ENCODE measurements around the gene ARHGAP6.

Gene ARHGAP6

DNA sequence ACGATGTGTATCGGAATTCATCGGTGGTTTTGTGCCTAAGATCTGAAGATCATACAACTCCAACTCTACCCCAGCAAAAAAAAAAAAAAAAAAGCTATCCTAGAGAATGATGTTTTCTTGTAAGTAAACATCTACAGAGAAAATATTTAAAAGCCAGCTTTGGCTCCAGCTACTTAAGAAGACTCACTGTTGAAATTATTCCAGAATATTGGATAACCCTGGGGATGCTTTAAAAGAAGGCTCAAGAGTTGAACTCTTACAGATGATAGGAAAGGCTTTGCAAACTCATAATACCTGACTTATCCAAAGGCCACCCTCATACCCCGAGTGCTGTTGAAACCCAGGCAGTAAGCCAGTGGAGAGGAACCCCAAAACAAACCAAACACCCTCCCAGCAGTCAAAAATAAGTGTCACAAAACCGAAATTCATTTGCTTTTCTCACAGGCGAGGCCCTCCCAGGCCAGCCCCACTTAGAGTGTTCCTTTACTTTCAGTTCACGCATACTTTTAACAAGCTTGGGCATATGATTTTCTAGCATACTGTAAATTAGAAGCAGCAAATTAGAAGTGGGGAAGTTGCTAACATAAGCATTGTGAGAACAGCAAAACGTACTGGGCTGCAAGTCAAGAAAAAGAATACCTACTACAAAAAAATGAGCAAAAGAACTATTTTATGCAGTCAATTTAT lies 375.2 kb downstream of the ARHGAP6 start:
- no peaks in the 10 kb centered on the region for H3K27me3 ChIP-seq (ENCODE audit: control insufficient read depth in 3 of 3, insufficient read depth in 3 of 3, low read depth in 1 of 3, low read length in 3 of 3)
- H2AFZ ChIP-seq (ENCODE audit: low read length): no peak overlapping the region
- no peak overlapping the region for H3K18ac ChIP-seq (ENCODE audit: low read length)
- H2BK5ac ChIP-seq (ENCODE audit: low read length): no peak overlapping the region
- no peak overlapping the region for H4K8ac ChIP-seq (ENCODE audit: low read depth, low read length)
- no peak overlapping the region for H4K91ac ChIP-seq (ENCODE audit: low read depth, low read length, poor library complexity)
- no peak overlapping the region for H3K4ac ChIP-seq (ENCODE audit: low read length)
- H3K4me2 ChIP-seq (ENCODE audit: insufficient read depth, low read length, poor library complexity, severe bottlenecking): no peak overlapping the region
- no CpG with 5 or more reads among the region's 8 CpGs for WGBS, 2 donors (ENCODE audit: extremely low coverage in 2 of 2, insufficient read length in 2 of 2, insufficient replicate concordance in 1 of 2)
- no peak overlapping the region for H3K23ac ChIP-seq (ENCODE audit: low read depth, low read length, poor library complexity)
- no peak overlapping the region for H2BK120ac ChIP-seq (ENCODE audit: low read depth, low read length)
- H2BK15ac ChIP-seq (ENCODE audit: low read length): no peak overlapping the region
- peaks cover 0 to 3% of the 10 kb centered on the region in 2 donors for H3K4me1 ChIP-seq (ENCODE audit: control insufficient read depth in 2 of 2, insufficient read depth in 1 of 2, low read depth in 1 of 2, low read length in 2 of 2)
- no peaks in the 10 kb centered on the region for H3K36me3 ChIP-seq (replicated peaks in 1 of 2; ENCODE audit: control insufficient read depth in 2 of 2, insufficient read depth in 2 of 2, low read length in 2 of 2)
- no peaks in the 10 kb centered on the region for H3K79me1 ChIP-seq (ENCODE audit: low read depth, low read length)
- DNase-seq (ENCODE audit: low spot score): no peak
- H2AK5ac ChIP-seq (ENCODE audit: low read depth, low read length): no peak overlapping the region
- H2BK12ac ChIP-seq (ENCODE audit: low read length): no peak overlapping the region
- H3K4me3 ChIP-seq (ENCODE audit: low read length in 2 of 2): no peak overlapping the region
- no peak overlapping the region for H3K14ac ChIP-seq (ENCODE audit: low read length)
- no peak overlapping the region for H3K27ac ChIP-seq (replicated peaks; ENCODE audit: low read length)
- no peaks in the 10 kb centered on the region for H3K9me3 ChIP-seq (replicated peaks in 1 of 2; ENCODE audit: control insufficient read depth in 2 of 2, insufficient read depth in 1 of 2, low read depth in 1 of 2, low read length in 2 of 2)
- H3K9ac ChIP-seq (ENCODE audit: low read depth, low read length, poor library complexity): no peak overlapping the region

DNA sequence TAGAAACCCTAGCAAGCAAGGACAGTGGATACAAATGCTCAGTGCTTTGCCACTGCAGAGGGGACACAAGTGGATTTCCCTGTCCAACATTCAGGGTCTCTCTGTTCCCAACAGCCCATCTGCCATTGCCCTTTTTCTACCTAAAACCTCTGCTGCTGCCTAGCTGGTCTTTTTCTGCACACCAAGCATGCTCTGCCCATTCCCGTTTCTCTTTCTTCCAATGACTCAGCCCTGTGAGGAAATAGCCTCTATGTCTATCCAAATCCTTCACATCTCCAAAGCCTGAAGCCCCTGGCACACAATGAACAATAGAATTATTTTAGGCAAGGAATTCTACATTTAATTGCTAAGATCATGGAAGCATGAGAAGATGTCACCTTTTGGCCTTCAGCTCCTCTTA lies 378.2 kb downstream of the ARHGAP6 start:
- Histone ChIP-seq H3K4me2 (ENCODE audit: insufficient read depth, low read length, poor library complexity, severe bottlenecking) (no peak overlapping the region), H3K4ac (ENCODE audit: low read length) (no peak overlapping the region), H2BK5ac (ENCODE audit: low read length) (no peak overlapping the region), H3K23ac (ENCODE audit: low read depth, low read length, poor library complexity) (no peak overlapping the region), H4K91ac (ENCODE audit: low read depth, low read length, poor library complexity) (no peak overlapping the region), H3K9ac (ENCODE audit: low read depth, low read length, poor library complexity) (no peak overlapping the region), H3K27ac (replicated peaks; ENCODE audit: low read length) (no peak overlapping the region), H3K14ac (ENCODE audit: low read length) (no peak overlapping the region), H3K4me1 (ENCODE audit: control insufficient read depth in 2 of 2, insufficient read depth in 1 of 2, low read depth in 1 of 2, low read length in 2 of 2) (no peaks in the 10 kb centered on the region), H2BK120ac (ENCODE audit: low read depth, low read length) (no peak overlapping the region), H2BK12ac (ENCODE audit: low read length) (no peak overlapping the region), H3K18ac (ENCODE audit: low read length) (no peak overlapping the region), H3K79me1 (ENCODE audit: low read depth, low read length) (no peaks in the 10 kb centered on the region), H2AFZ (ENCODE audit: low read length) (no peak overlapping the region), H4K8ac (ENCODE audit: low read depth, low read length) (no peak overlapping the region), H3K36me3 (replicated peaks in 1 of 2; ENCODE audit: control insufficient read depth in 2 of 2, insufficient read depth in 2 of 2, low read length in 2 of 2) (no peaks in the 10 kb centered on the region), H3K9me3 (replicated peaks in 1 of 2; ENCODE audit: control insufficient read depth in 2 of 2, insufficient read depth in 1 of 2, low read depth in 1 of 2, low read length in 2 of 2) (no peaks in the 10 kb centered on the region), H2AK5ac (ENCODE audit: low read depth, low read length) (no peak overlapping the region), H3K4me3 (ENCODE audit: low read length in 2 of 2) (no peak overlapping the region), H3K27me3 (ENCODE audit: control insufficient read depth in 3 of 3, insufficient read depth in 3 of 3, low read depth in 1 of 3, low read length in 3 of 3) (no peaks in the 10 kb centered on the region), H2BK15ac (ENCODE audit: low read length) (no peak overlapping the region)
- no CpG with 5 or more reads among the region's 1 CpG for WGBS, 2 donors (ENCODE audit: extremely low coverage in 2 of 2, insufficient read length in 2 of 2, insufficient replicate concordance in 1 of 2)
- no peak for DNase-seq (ENCODE audit: low spot score)

DNA sequence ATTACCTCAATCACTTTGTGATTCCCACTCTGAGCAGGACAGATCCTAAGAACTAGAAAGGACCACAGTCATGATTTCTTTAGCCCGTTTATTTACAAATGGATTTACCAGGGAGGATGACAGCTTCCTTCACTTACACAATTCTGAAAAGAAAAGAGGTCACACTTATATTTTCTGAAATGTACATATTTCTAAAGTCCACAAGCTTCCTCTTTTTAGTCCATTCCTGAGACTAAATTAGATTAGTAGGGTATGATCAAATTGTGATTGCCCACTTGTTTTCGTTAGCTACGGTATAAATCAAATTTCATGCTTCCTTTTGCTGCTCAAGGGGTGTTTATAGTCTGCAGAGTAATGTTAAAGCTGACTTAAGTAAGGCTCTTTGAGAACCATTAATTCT lies 380.1 kb downstream of the ARHGAP6 start:
- no peak overlapping the region for H2BK5ac ChIP-seq (ENCODE audit: low read length)
- no peak overlapping the region for H3K9ac ChIP-seq (ENCODE audit: low read depth, low read length, poor library complexity)
- H3K18ac ChIP-seq (ENCODE audit: low read length): no peak overlapping the region
- H4K8ac ChIP-seq (ENCODE audit: low read depth, low read length): no peak overlapping the region
- H3K27me3 ChIP-seq (ENCODE audit: control insufficient read depth in 3 of 3, insufficient read depth in 3 of 3, low read depth in 1 of 3, low read length in 3 of 3): no peaks in the 10 kb centered on the region
- no peak overlapping the region for H2BK12ac ChIP-seq (ENCODE audit: low read length)
- H3K9me3 ChIP-seq (replicated peaks in 1 of 2; ENCODE audit: control insufficient read depth in 2 of 2, insufficient read depth in 1 of 2, low read depth in 1 of 2, low read length in 2 of 2): no peaks in the 10 kb centered on the region
- H2BK15ac ChIP-seq (ENCODE audit: low read length): no peak overlapping the region
- no peak overlapping the region for H2AFZ ChIP-seq (ENCODE audit: low read length)
- no peak for DNase-seq (ENCODE audit: low spot score)
- H2AK5ac ChIP-seq (ENCODE audit: low read depth, low read length): no peak overlapping the region
- no peak overlapping the region for H3K27ac ChIP-seq (replicated peaks; ENCODE audit: low read length)
- no peaks in the 10 kb centered on the region for H3K4me1 ChIP-seq (ENCODE audit: control insufficient read depth in 2 of 2, insufficient read depth in 1 of 2, low read depth in 1 of 2, low read length in 2 of 2)
- WGBS, 2 donors (ENCODE audit: extremely low coverage in 2 of 2, insufficient read length in 2 of 2, insufficient replicate concordance in 1 of 2): no CpG with 5 or more reads among the region's 3 CpGs
- no peaks in the 10 kb centered on the region for H3K36me3 ChIP-seq (replicated peaks in 1 of 2; ENCODE audit: control insufficient read depth in 2 of 2, insufficient read depth in 2 of 2, low read length in 2 of 2)
- H3K23ac ChIP-seq (ENCODE audit: low read depth, low read length, poor library complexity): no peak overlapping the region
- H4K91ac ChIP-seq (ENCODE audit: low read depth, low read length, poor library complexity): no peak overlapping the region
- H3K4me2 ChIP-seq (ENCODE audit: insufficient read depth, low read length, poor library complexity, severe bottlenecking): no peak overlapping the region
- no peak overlapping the region for H3K14ac ChIP-seq (ENCODE audit: low read length)
- H3K4me3 ChIP-seq (ENCODE audit: low read length in 2 of 2): no peak overlapping the region
- no peak overlapping the region for H3K4ac ChIP-seq (ENCODE audit: low read length)
- H3K79me1 ChIP-seq (ENCODE audit: low read depth, low read length): no peaks in the 10 kb centered on the region
- H2BK120ac ChIP-seq (ENCODE audit: low read depth, low read length): no peak overlapping the region

DNA sequence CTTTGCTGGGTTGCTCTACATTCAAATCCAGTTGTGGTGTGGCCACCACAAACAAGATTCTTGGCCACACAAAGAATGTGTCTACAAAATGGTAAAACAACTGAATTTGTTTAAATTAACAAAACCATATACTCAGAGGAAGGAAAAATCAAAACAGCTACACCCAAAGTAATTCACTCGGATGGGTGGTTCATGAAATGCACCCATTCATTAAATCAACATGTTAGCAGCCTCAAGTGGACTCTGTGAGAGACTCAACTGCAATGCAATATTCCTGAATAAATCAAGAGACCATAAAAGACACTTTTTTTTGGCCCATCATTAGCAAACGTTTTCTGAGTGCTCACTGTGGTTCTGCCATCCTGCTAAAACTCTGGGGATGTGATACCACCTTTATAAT lies 383.7 kb downstream of the ARHGAP6 start:
- no peak overlapping the region for H3K23ac ChIP-seq (ENCODE audit: low read depth, low read length, poor library complexity)
- no peak overlapping the region for H2BK12ac ChIP-seq (ENCODE audit: low read length)
- no peak overlapping the region for H3K14ac ChIP-seq (ENCODE audit: low read length)
- no peak overlapping the region for H2AK5ac ChIP-seq (ENCODE audit: low read depth, low read length)
- no peak overlapping the region for H2AFZ ChIP-seq (ENCODE audit: low read length)
- no peaks in the 10 kb centered on the region for H3K27me3 ChIP-seq (ENCODE audit: control insufficient read depth in 3 of 3, insufficient read depth in 3 of 3, low read depth in 1 of 3, low read length in 3 of 3)
- no peak for DNase-seq (ENCODE audit: low spot score)
- H3K9ac ChIP-seq (ENCODE audit: low read depth, low read length, poor library complexity): no peak overlapping the region
- H2BK5ac ChIP-seq (ENCODE audit: low read length): no peak overlapping the region
- no peak overlapping the region for H3K4me2 ChIP-seq (ENCODE audit: insufficient read depth, low read length, poor library complexity, severe bottlenecking)
- H4K91ac ChIP-seq (ENCODE audit: low read depth, low read length, poor library complexity): no peak overlapping the region
- H2BK15ac ChIP-seq (ENCODE audit: low read length): no peak overlapping the region
- no peaks in the 10 kb centered on the region for H3K4me1 ChIP-seq (ENCODE audit: control insufficient read depth in 2 of 2, insufficient read depth in 1 of 2, low read depth in 1 of 2, low read length in 2 of 2)
- H3K79me1 ChIP-seq (ENCODE audit: low read depth, low read length): no peaks in the 10 kb centered on the region
- no peak overlapping the region for H3K4me3 ChIP-seq (ENCODE audit: low read length in 2 of 2)
- no peak overlapping the region for H3K27ac ChIP-seq (replicated peaks; ENCODE audit: low read length)
- H3K36me3 ChIP-seq (replicated peaks in 1 of 2; ENCODE audit: control insufficient read depth in 2 of 2, insufficient read depth in 2 of 2, low read length in 2 of 2): no peaks in the 10 kb centered on the region
- H4K8ac ChIP-seq (ENCODE audit: low read depth, low read length): no peak overlapping the region
- no peak overlapping the region for H3K18ac ChIP-seq (ENCODE audit: low read length)
- H3K4ac ChIP-seq (ENCODE audit: low read length): no peak overlapping the region
- no peak overlapping the region for H2BK120ac ChIP-seq (ENCODE audit: low read depth, low read length)
- no peaks in the 10 kb centered on the region for H3K9me3 ChIP-seq (replicated peaks in 1 of 2; ENCODE audit: control insufficient read depth in 2 of 2, insufficient read depth in 1 of 2, low read depth in 1 of 2, low read length in 2 of 2)
- no CpG with 5 or more reads among the region's 2 CpGs for WGBS, 2 donors (ENCODE audit: extremely low coverage in 2 of 2, insufficient read length in 2 of 2, insufficient replicate concordance in 1 of 2)
